GM04504 (cell line): ENCODE data around the gene HMG20B.
A peak's percentile ranks its signal among the peaks of the same experiment; 100 is the strongest.

Experiments
- DNase-seq: peaks from one replicate; pipeline ENCODE4 v3.0.0-alpha.2; 2012; ENCODE audit warnings: low read depth

The HMG20B gene

DNA sequence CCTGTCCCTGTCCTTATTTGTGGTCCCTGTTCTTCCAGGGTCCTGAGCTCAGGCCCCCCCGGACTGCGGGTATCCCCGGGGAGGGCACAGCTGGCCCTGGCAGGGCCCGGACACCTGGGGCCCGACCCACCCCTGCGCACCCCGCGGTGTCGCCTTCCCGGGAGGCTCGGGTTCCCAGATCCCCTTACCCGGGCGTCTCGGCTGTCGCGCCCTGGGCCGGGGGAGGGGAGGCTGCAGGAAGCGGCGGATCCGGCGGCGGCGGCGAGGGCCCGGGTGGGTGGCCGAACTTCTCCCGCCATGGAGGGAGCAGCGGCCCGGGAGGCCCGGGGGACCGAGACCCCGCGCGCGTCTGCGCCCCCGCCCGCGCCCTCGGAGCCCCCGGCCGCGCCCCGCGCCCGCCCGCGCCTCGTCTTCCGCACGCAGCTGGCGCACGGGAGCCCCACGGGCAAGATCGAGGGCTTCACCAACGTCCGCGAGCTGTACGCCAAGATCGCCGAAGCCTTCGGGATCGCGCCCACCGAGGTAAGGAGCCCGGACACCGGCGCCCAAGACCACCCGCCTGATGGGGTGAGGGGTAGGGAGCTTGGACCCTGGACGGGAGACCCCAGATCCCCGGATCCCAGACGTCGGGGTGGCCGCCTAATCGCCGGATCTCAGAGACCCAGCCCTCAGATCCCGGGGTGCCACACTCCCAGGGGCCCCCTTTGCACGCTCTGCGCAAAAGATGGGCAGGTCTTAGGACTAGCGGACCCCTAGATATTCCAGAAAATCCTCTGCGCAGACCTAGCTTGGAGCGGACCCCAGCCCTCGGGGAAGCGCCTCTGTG lies 12.8 kb downstream of the HMG20B start, which contains the start of gene GIPC3:
GIPC3 (plus strand) TSS at position 178 of the 826 bp plus-strand sequence; CDS start at position 298, 120 bp downstream.
- no peak for DNase-seq

- no peak for DNase-seq
Measured at GRCh38 chr19:3586127-3586626, 13.4 kb downstream of the HMG20B start.

DNA sequence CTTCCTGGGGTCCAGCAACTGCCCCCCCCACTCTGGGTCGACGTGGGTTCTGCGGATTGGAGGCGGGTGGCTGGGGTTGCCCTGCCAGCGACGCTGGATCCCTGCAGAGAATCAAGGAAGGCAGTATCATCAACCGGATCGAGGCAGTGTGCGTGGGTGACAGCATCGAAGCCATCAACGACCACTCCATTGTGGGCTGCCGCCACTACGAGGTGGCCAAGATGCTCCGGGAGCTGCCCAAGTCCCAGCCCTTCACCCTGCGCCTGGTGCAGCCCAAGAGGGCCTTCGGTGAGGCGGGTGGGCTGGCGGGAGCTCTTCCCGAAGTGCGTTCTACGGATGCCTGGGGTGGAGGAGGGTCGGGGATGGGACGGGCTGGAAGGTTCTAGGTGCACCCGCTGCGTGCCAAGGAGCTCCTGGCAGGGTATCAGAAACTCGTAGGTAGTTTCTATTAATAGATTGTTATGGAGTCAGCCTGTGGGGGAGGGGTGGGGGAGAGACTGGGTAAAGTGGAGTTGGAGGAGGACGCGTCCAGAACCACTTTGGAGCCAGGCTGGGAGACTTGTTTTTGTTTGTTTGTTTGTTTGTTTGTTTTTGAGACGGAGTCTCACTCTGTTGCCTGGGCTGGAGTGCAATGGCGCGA lies 14.1 kb downstream of the HMG20B start:
- no peak for DNase-seq

GRCh38 chr19:3589439-3589838 lies 16.7 kb downstream of the HMG20B start:
- DNase-seq = no peak

- DNase-seq = no peak
Measured at GRCh38 chr19:3589949-3590348, 17.2 kb downstream of the HMG20B start.

- no peak for DNase-seq
Measured at GRCh38 chr19:3590991-3591659, 18.4 kb downstream of the HMG20B start.

DNA sequence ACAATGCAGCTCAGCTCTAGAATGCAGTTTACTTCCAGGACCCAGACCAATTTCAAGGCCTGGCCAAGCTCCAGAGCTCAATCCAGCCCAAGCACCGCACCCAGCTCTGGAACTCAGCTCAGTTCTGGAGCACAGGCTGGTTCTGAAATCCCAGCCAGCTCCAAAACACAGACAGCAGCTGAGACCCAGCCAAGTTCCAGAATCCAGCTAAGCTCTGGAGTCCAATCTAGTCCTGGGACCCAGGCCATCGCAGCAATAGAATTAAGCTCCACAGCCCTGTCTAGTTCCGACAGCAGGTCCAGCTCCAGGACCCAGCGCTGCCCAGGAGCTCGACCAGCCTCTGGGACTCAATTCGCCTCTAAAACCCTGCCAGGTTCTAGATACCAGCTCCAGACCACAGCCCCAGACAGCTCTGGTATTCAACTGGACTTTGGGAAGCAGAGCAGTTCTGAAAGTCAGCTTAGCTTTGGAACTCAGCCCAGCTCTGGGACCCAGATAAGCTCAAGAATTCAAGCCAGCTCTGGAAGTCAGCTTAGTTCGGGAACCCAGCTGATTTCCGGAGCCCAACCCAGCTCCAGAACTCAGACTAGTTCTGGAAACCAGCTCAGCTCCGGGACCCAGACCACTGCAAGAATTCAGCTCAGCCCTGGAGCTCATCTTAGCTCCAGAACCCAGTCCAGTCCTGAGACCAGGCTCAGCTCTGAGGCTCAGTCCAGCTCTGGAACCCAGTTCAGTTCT lies 19.3 kb downstream of the HMG20B start:
- DNase-seq = no peak

DNA sequence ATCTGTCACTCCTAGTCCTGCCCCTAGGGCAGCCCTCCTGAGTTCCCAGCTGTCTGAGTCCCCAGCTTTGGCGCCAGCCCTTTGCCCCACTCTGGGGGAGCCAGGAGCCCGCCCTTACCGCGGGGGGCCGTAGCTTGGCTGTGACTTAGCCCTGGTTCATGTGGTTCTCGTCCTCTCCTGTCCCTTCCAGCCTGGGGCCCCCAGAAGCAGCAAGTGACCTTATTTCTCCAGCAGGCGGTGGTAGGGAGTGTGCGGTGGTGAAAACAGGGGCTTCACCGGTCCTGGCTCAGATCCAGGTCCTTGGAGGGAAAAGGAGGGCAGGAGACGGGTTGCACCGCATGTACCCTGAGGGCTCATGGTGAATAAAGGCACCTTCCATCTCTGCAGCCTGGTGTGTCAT lies 20.4 kb downstream of the HMG20B start:
- no peak for DNase-seq

DNA sequence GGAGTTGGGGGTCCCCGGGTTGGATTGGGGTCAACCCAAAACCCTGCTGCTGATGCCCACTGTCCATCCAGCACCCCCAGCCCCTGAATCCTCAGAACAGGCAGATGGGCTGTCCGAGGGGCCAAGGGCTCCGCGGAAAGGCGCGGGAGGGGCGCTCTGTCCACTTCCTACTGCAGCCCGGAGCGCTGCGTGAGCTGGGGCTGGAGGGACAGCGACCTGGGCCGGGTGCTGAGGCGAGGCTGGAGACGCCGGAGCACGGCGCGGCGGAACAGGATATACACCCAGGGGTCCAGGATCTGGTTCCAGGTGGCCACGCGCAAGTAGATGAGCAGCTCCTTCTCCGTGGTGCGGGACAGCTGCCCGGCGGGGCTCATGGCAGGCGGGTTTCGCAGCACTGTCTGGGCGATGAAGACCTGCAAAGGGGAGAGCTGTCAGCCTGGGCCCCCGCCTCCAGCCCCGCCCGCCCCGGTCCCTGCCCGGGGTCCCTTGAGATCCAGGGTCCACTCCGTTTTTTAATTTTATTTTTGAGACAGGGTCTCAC lies 22.8 kb downstream of the HMG20B start:
- DNase-seq = no peak

- DNase-seq = no peak
Measured at GRCh38 chr19:3599776-3600187, 27.0 kb downstream of the HMG20B start.

DNA sequence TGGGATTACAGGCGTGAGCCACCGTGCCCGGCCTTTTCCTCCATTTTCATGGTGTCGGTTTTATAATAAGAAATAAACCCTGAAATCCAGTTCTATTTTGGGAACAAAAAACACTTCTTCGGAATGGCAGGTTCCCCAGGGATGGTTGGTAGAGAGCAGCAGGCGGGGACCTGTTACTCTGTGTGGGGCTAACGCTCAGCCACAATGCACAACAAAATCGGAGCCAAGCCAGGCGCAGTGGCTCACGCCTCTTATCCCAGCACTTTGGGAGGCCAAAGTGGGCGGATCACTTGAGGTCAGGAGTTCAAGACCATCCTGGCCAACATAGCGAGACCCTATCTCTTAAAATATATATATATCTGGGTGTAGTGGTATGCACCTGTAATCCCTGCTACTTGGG lies 28.3 kb downstream of the HMG20B start:
- no peak for DNase-seq

GRCh38 chr19:3603121-3603811 lies 30.5 kb downstream of the HMG20B start:
- DNase-seq = no peak

- DNase-seq = no peak
Measured at GRCh38 chr19:3604227-3604986, 31.7 kb downstream of the HMG20B start.

GRCh38 chr19:3604987-3605343 lies 32.2 kb downstream of the HMG20B start:
- DNase-seq = no peak

- no peak for DNase-seq
Measured at GRCh38 chr19:3605361-3605760, 32.6 kb downstream of the HMG20B start.

GRCh38 chr19:3605770-3606169 lies 33.0 kb downstream of the HMG20B start:
- DNase-seq = no peak

DNA sequence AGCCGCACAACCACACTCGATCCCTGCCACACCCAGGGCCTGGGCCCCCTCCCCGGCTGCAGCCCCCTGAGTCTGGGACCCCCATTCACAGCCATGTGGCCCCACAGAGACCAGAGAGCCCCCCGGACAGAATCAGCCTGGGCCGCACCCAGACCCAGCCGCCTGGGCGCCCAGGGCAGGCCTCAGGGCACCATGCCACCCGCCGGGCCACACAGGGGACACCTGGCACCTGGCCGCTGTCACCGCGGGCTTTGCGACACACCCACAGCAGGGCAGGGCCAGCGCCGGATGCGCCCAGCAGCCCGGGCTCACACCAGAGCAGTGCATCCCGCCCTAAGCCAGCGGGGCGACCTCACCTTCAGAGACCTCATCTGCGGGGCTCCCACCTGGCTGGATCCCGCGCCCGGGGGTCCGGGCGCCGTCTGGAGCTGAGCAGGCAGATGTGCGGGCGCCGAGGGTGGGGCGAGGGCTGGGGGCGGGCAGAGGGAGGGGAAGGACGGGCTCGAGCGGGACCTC lies 33.5 kb downstream of the HMG20B start:
- no peak for DNase-seq

DNA sequence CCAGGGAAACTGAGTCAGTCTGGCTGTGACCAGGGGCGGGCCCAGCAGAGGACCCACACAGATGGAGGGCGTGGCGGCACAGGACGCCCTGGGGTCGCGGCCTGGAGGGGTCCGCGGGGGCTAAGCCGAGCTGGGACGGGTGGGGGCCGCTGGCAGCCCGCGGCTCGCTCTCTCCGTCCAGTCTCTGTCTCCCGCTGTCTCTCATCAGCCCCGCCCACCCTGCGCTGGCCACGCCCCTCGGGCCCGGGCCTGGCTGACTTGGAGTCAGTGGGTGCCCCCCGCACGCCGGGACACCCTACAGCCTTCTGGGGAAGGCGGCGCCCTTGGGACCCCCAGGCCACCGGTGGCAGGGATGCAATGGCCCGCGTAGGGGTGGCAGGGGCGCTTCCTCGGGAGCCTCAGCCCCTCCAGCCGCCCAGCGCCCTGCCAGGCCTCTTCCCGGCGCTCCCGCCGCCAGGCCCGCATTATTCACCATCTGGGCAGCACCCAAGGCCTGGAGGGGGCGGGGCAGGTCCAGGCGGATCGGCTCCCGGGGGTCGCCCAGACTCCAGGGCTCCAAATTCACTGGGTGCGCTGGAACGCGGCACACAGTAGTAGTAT lies 34.0 kb downstream of the HMG20B start, which contains the start of gene TBXA2R:
TBXA2R (minus strand) TSS at position 186 of the 600 bp plus-strand sequence. CDS start 6,241 bp downstream, outside the sequence.
- peak; percentile 40 for DNase-seq

DNA sequence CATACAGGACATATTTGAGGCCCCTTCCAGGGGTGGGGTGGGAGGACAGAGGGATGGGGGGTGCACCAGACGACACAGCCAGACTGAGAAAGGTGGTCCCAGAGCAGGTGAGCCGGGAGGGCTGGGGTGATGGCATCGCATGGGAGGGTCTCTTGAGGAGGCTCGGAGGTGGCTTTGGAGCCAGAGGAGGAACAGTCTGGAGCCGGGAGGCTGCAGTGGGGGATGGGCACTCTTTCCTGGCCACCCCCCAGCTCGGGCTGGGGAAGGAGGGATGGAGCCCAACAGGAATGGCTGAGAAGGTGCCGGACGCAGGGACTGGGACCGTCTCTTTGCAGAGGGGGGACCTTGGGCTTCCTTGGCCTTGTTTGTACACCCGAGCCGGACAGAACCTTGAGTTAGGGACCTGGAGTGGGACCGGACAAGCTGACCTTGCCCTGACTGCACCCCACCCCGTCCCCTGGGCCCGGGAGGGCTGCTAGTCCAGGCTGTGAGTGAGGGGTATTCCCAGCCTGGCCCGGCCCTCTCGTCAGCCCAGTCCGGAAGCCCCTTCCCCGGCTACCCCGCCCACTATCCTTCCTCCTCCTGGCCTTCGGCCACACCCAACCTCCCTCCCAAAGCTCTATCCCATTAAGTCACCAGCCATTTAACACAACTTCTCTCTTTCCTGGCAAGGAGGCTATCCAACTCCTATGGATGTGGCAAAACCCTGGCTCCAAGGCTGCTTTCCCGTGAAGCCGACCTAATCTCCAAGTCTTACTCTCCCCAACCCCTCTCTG lies 34.7 kb downstream of the HMG20B start:
- DNase-seq = no peak
